Measurements from ENCODE around the gene KRT80.

DNA sequence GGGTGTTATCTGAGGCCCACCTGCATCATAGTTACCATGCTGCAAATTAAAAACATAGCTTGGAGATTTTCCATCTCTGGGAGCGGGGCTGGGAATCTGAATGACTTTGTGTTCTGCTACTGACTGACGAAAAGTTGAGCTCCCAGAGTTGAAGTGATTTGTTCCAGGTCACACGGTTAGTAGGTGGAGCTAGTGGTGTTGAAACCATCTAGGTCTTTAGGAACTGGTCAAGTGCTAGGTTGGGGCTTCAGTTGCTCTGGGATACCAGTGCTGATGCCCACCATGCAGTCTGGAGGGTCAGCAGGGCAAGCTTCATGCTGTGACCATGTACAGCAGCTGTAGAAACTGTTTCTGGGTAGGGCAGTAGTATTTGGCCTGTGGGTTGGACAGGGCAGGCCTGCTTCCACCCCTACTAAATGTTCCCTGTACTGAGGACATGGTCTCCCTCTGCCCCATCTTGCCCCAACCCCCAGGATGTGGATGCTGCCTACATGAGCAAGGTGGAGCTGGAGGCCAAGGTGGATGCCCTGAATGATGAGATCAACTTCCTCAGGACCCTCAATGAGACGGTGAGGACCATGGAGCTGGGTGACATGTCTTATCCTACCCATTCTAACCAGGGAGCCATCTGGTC, 46.5 kb upstream of the KRT80 start:
- TF ChIP-seq ZNF224 (CRISPR knock-in tag; IDR thresholded peaks at IDR 0.05) (no peak), PHF21A (CRISPR knock-in tag; IDR thresholded peaks at IDR 0.05) (no peak), ZNF432 (CRISPR knock-in tag; IDR thresholded peaks at IDR 0.05; ENCODE audit: borderline replicate concordance) (no peak), ZNF121 (CRISPR knock-in tag; IDR thresholded peaks at IDR 0.05) (no peak), SNAI1 (CRISPR knock-in tag; IDR thresholded peaks at IDR 0.05; ENCODE audit: borderline replicate concordance) (no peak), SIX4 (CRISPR knock-in tag; IDR thresholded peaks at IDR 0.05) (no peak)
